ENCODE measurements around the gene COPZ1.

Gene COPZ1

DNA sequence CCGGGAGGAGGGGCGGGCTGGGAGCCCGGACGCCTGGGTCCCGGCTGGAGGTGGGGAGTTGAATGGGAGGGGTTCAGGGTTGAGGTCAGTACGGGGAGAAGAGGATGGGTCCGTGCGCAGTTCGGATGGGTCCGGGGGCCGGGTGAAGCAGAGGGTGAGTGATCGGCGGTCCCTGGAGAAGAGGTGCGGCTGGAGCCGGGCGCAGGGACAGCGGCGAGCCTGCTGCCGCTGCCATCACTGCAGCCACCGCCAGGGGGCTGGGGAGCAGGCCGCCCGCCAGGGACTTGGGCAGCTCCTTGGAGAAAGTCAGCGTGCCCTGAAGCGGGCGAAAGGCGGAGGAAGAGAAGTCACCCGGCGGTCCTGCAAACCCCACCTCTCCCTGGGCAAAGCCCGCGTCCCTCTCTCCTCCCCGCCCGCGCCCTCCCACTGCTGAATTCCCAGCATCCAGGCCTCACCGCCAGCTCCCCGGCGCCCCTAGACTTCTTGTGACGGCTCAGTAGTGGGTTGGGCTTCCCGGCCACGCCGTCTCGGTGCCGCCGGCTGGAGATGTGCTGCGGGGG is 45.3 kb downstream of the COPZ1 start:
- TF ChIP-seq TAF1 (IDR thresholded peaks at IDR 0.05; ENCODE audit: borderline replicate concordance, insufficient read depth, low read length) = no peak
- TF ChIP-seq FOXP2 (optimal IDR thresholded peaks at IDR 0.05; ENCODE audit: borderline replicate concordance, extremely low read depth, extremely low read length, insufficient read depth) = no peak
- TF ChIP-seq, protein P1, sequence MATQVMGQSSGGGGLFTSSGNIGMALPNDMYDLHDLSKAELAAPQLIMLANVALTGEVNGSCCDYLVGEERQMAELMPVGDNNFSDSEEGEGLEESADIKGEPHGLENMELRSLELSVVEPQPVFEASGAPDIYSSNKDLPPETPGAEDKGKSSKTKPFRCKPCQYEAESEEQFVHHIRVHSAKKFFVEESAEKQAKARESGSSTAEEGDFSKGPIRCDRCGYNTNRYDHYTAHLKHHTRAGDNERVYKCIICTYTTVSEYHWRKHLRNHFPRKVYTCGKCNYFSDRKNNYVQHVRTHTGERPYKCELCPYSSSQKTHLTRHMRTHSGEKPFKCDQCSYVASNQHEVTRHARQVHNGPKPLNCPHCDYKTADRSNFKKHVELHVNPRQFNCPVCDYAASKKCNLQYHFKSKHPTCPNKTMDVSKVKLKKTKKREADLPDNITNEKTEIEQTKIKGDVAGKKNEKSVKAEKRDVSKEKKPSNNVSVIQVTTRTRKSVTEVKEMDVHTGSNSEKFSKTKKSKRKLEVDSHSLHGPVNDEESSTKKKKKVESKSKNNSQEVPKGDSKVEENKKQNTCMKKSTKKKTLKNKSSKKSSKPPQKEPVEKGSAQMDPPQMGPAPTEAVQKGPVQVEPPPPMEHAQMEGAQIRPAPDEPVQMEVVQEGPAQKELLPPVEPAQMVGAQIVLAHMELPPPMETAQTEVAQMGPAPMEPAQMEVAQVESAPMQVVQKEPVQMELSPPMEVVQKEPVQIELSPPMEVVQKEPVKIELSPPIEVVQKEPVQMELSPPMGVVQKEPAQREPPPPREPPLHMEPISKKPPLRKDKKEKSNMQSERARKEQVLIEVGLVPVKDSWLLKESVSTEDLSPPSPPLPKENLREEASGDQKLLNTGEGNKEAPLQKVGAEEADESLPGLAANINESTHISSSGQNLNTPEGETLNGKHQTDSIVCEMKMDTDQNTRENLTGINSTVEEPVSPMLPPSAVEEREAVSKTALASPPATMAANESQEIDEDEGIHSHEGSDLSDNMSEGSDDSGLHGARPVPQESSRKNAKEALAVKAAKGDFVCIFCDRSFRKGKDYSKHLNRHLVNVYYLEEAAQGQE (IDR thresholded peaks at IDR 0.05; ENCODE audit: insufficient read depth in 1 of 2, low read depth in 2 of 2, low read length in 2 of 2) = no peak
- TF ChIP-seq POLR2AphosphoS5 (IDR thresholded peaks at IDR 0.05; ENCODE audit: low read depth, low read length) = no peak
- no peak for TF ChIP-seq SIN3A (IDR thresholded peaks at IDR 0.05; ENCODE audit: borderline replicate concordance, insufficient read depth, low read length)

DNA sequence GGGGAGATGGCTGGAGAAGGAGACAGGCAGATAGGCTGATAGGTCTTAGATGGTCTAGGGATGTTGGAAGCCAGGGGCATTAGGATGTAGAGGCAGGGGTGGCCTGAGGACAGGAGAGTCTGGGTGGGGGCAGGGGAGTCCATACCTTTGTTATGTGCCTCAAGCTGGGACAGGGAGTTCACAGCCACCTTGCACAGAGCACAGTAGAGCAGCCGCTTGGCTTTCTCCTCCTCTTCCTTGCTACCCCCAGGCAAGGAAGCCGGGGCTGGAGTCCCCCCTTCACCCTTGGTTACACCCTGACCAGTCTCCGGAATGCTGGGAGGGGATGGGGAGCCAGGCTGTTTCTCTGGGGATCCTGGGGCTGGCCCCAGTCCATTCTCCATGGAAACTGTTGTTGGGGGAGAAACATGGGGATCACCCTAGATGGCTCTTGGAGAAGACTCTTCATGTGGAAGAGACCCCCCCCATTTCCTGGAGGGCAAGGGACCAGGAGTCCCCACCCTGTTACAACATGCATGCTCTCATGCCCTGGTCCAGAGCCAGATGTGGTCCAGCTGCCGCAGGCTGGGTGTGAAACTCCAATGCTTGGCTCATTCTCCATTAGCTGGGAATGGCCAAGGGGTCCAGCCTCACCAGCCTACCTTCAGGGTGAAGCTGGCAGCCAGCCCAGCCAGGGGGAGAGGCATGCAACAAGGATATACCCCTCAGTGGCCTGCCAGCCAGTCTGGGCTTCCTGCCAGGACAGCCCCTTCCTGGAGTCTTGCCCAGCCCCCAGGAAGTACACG is 46.6 kb downstream of the COPZ1 start:
- TF ChIP-seq POLR2AphosphoS5 (IDR thresholded peaks at IDR 0.05; ENCODE audit: low read depth, low read length) = no peak
- TF ChIP-seq TAF1 (IDR thresholded peaks at IDR 0.05; ENCODE audit: borderline replicate concordance, insufficient read depth, low read length) = no peak
- no peak for TF ChIP-seq SIN3A (IDR thresholded peaks at IDR 0.05; ENCODE audit: borderline replicate concordance, insufficient read depth, low read length)
- TF ChIP-seq, protein P1 (IDR thresholded peaks at IDR 0.05; ENCODE audit: insufficient read depth in 1 of 2, low read depth in 2 of 2, low read length in 2 of 2) = no peak
- no peak for TF ChIP-seq FOXP2 (optimal IDR thresholded peaks at IDR 0.05; ENCODE audit: borderline replicate concordance, extremely low read depth, extremely low read length, insufficient read depth)

GRCh38 chr12:54372113-54372806 is 47.3 kb downstream of the COPZ1 start:
- TF ChIP-seq FOXP2 (optimal IDR thresholded peaks at IDR 0.05; ENCODE audit: borderline replicate concordance, extremely low read depth, extremely low read length, insufficient read depth) = no peak
- TF ChIP-seq TAF1 (IDR thresholded peaks at IDR 0.05; ENCODE audit: borderline replicate concordance, insufficient read depth, low read length) = no peak
- TF ChIP-seq, protein P1 (IDR thresholded peaks at IDR 0.05; ENCODE audit: insufficient read depth in 1 of 2, low read depth in 2 of 2, low read length in 2 of 2) = no peak
- no peak for TF ChIP-seq POLR2AphosphoS5 (IDR thresholded peaks at IDR 0.05; ENCODE audit: low read depth, low read length)
- no peak for TF ChIP-seq SIN3A (IDR thresholded peaks at IDR 0.05; ENCODE audit: borderline replicate concordance, insufficient read depth, low read length)

- TF ChIP-seq TAF1 (IDR thresholded peaks at IDR 0.05; ENCODE audit: borderline replicate concordance, insufficient read depth, low read length) = no peak
- TF ChIP-seq SIN3A (IDR thresholded peaks at IDR 0.05; ENCODE audit: borderline replicate concordance, insufficient read depth, low read length) = no peak
- TF ChIP-seq, protein P1 (IDR thresholded peaks at IDR 0.05; ENCODE audit: insufficient read depth in 1 of 2, low read depth in 2 of 2, low read length in 2 of 2) = no peak
- TF ChIP-seq POLR2AphosphoS5 (IDR thresholded peaks at IDR 0.05; ENCODE audit: low read depth, low read length) = no peak
- no peak for TF ChIP-seq FOXP2 (optimal IDR thresholded peaks at IDR 0.05; ENCODE audit: borderline replicate concordance, extremely low read depth, extremely low read length, insufficient read depth)
Measured at GRCh38 chr12:54373649-54374561, 49.0 kb downstream of the COPZ1 start.

Measured in PFSK-1 (cell line).